Measurements from ENCODE around the gene CCNH.

CCNH gene

DNA sequence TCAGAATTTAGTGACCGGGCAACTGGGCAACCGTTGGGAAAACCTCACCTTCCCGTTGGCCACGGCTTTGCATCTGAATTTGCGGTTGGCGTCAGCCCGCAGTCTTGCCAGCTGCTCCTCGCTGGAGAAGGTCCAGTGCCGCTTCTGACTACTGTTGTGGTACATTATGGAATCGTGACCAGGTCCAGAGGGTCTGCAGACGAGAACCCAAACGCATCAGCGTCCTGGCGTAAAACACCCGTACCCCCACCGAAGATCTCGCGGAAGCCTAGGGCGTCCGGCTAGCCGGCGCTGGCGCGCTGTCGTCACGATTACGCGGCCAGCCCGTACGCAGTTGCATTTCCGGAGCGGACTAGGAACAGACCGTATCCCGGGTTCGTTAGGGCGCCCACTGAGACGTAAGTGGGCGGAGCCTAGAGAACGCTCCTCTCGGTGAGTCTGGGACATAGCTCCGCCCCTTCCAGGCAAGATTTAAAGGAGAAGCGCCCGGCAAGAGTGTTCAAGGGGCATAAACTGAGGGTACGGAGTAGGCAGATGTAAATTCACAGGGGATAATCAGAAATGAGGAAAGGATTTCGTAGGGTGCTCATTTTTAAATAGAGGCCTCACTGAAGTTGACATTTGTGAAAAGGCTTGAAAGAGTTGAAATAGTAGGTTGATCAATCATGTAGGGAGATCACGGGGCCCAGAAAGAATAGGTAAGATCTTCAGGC, at the start of gene CCNH:
Gene CCNH, minus strand, starts transcription at position 301 of the 713 bp plus-strand sequence. Its CDS starts 136 bp downstream, at position 165.
- Histone ChIP-seq H3K4me3 (ENCODE audit: low read length) (peak within 1 kb of the TSS; percentile 68), H3K4me1 (ENCODE audit: control insufficient read depth, insufficient read depth, low read length) (0 out of 2 replicates have a peak, but pooled peaks cover 1% of the 10 kb centered on the region), H3K27me3 (ENCODE audit: control insufficient read depth, insufficient read depth, low read length) (no peaks in the 10 kb centered on the region), H3K9me3 (ENCODE audit: control insufficient read depth, insufficient read depth, low read length) (no peaks in the 10 kb centered on the region), H3K27ac (ENCODE audit: low read length) (no peak within 1 kb of the TSS), H3K36me3 (ENCODE audit: control insufficient read depth, insufficient read depth, low read length) (peaks cover 4% of the 10 kb centered on the region; the same call in 1 of the 2 replicates)
- no CpG with 5 or more reads among the region's 46 CpGs for WGBS (ENCODE audit: insufficient coverage, insufficient read length)
- DNase-seq (ENCODE audit: low read depth, low spot score), result peak; percentile 97

- Histone ChIP-seq H3K9me3 (ENCODE audit: control insufficient read depth, insufficient read depth, low read length) (no peaks in the 10 kb centered on the region), H3K27ac (ENCODE audit: low read length) (no peak overlapping the region), H3K36me3 (ENCODE audit: control insufficient read depth, insufficient read depth, low read length) (no peaks in the 10 kb centered on the region), H3K27me3 (ENCODE audit: control insufficient read depth, insufficient read depth, low read length) (no peaks in the 10 kb centered on the region), H3K4me3 (ENCODE audit: low read length) (no peak overlapping the region), H3K4me1 (ENCODE audit: control insufficient read depth, insufficient read depth, low read length) (no peaks in the 10 kb centered on the region)
- no peak for DNase-seq (ENCODE audit: low read depth, low spot score)
Observed at GRCh38 chr5:87457706-87458105, 45.0 kb upstream of the CCNH start.

- Histone ChIP-seq H3K27ac (ENCODE audit: low read length) (no peak overlapping the region), H3K9me3 (ENCODE audit: control insufficient read depth, insufficient read depth, low read length) (no peaks in the 10 kb centered on the region), H3K36me3 (ENCODE audit: control insufficient read depth, insufficient read depth, low read length) (no peaks in the 10 kb centered on the region), H3K4me1 (ENCODE audit: control insufficient read depth, insufficient read depth, low read length) (no peaks in the 10 kb centered on the region), H3K4me3 (ENCODE audit: low read length) (no peak overlapping the region), H3K27me3 (ENCODE audit: control insufficient read depth, insufficient read depth, low read length) (no peaks in the 10 kb centered on the region)
- no peak for DNase-seq (ENCODE audit: low read depth, low spot score)
- WGBS (ENCODE audit: insufficient coverage, insufficient read length), result no CpG with 5 or more reads among the region's 1 CpG
Observed at GRCh38 chr5:87453801-87454200, 41.1 kb upstream of the CCNH start.

GRCh38 chr5:87452837-87453236, 40.1 kb upstream of the CCNH start:
- H3K4me1 ChIP-seq (ENCODE audit: control insufficient read depth, insufficient read depth, low read length), result no peaks in the 10 kb centered on the region
- no peak overlapping the region for H3K4me3 ChIP-seq (ENCODE audit: low read length)
- DNase-seq (ENCODE audit: low read depth, low spot score), result no peak
- H3K27me3 ChIP-seq (ENCODE audit: control insufficient read depth, insufficient read depth, low read length), result no peaks in the 10 kb centered on the region
- H3K27ac ChIP-seq (ENCODE audit: low read length), result no peak overlapping the region
- no peaks in the 10 kb centered on the region for H3K36me3 ChIP-seq (ENCODE audit: control insufficient read depth, insufficient read depth, low read length)
- no peaks in the 10 kb centered on the region for H3K9me3 ChIP-seq (ENCODE audit: control insufficient read depth, insufficient read depth, low read length)

- Histone ChIP-seq H3K27ac (ENCODE audit: low read length) (no peak overlapping the region), H3K36me3 (ENCODE audit: control insufficient read depth, insufficient read depth, low read length) (no peaks in the 10 kb centered on the region), H3K4me1 (ENCODE audit: control insufficient read depth, insufficient read depth, low read length) (no peaks in the 10 kb centered on the region), H3K4me3 (ENCODE audit: low read length) (no peak overlapping the region), H3K27me3 (ENCODE audit: control insufficient read depth, insufficient read depth, low read length) (no peaks in the 10 kb centered on the region), H3K9me3 (ENCODE audit: control insufficient read depth, insufficient read depth, low read length) (no peaks in the 10 kb centered on the region)
- no CpG with 5 or more reads among the region's 1 CpG for WGBS (ENCODE audit: insufficient coverage, insufficient read length)
- no peak for DNase-seq (ENCODE audit: low read depth, low spot score)
Observed at GRCh38 chr5:87442419-87442818, 29.7 kb upstream of the CCNH start.

- Histone ChIP-seq H3K36me3 (ENCODE audit: control insufficient read depth, insufficient read depth, low read length) (no peaks in the 10 kb centered on the region), H3K9me3 (ENCODE audit: control insufficient read depth, insufficient read depth, low read length) (no peaks in the 10 kb centered on the region), H3K27ac (ENCODE audit: low read length) (no peak overlapping the region), H3K4me3 (ENCODE audit: low read length) (no peak overlapping the region), H3K27me3 (ENCODE audit: control insufficient read depth, insufficient read depth, low read length) (no peaks in the 10 kb centered on the region), H3K4me1 (ENCODE audit: control insufficient read depth, insufficient read depth, low read length) (no peaks in the 10 kb centered on the region)
- WGBS (ENCODE audit: insufficient coverage, insufficient read length), result no CpG with 5 or more reads among the region's 2 CpGs
- DNase-seq (ENCODE audit: low read depth, low spot score), result no peak
Observed at GRCh38 chr5:87438231-87438630, 25.5 kb upstream of the CCNH start.

DNA sequence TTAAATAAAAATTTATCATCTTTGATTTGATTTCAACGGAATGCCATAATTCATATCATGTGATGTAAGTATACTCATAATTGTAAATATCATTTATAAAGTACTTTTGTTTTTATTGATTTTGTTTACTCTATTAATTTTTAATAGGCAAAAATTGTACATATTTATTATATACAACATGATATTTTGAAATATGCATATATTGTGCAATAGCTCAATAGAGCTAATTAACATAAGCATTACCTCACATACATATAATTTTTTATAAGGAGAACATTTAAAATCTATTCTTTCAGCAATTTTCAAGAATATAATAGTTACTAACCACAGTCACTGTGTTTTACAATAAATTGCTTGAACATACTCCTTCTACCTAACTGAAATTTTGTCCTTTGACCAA, 25.0 kb upstream of the CCNH start:
- no peaks in the 10 kb centered on the region for H3K36me3 ChIP-seq (ENCODE audit: control insufficient read depth, insufficient read depth, low read length)
- H3K27me3 ChIP-seq (ENCODE audit: control insufficient read depth, insufficient read depth, low read length), result no peaks in the 10 kb centered on the region
- WGBS (ENCODE audit: insufficient coverage, insufficient read length), result 100% methylated on average over 1 of the region's 1 CpG
- no peaks in the 10 kb centered on the region for H3K4me1 ChIP-seq (ENCODE audit: control insufficient read depth, insufficient read depth, low read length)
- H3K9me3 ChIP-seq (ENCODE audit: control insufficient read depth, insufficient read depth, low read length), result no peaks in the 10 kb centered on the region
- H3K4me3 ChIP-seq (ENCODE audit: low read length), result no peak overlapping the region
- H3K27ac ChIP-seq (ENCODE audit: low read length), result no peak overlapping the region
- DNase-seq (ENCODE audit: low read depth, low spot score), result no peak

- H3K27me3 ChIP-seq (ENCODE audit: control insufficient read depth, insufficient read depth, low read length), result no peaks in the 10 kb centered on the region
- WGBS (ENCODE audit: insufficient coverage, insufficient read length), result 100% methylated on average over 1 of the region's 2 CpGs
- no peak for DNase-seq (ENCODE audit: low read depth, low spot score)
Observed at GRCh38 chr5:87435144-87435694, 22.5 kb upstream of the CCNH start.

DNA sequence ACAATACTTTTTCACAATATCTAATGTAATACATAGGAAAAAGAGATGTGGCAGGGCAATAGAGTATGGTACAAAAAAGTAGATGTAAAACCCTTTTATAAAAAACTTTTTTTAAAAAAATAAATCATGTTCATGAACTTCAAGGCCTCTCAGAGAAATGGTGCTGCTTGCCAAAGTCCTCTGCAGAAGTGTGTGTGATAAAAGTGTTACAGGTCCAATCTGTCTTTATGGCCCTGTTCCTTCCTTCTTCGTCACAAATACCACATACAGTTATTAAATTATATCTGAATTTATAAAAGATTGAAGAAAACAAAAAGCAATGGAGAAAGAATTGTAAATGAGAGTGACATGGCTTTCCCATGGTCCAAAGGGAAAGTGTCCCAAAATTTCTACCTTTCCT, 21.7 kb upstream of the CCNH start:
- Histone ChIP-seq H3K27ac (ENCODE audit: low read length) (no peak overlapping the region), H3K27me3 (ENCODE audit: control insufficient read depth, insufficient read depth, low read length) (no peaks in the 10 kb centered on the region), H3K9me3 (ENCODE audit: control insufficient read depth, insufficient read depth, low read length) (no peaks in the 10 kb centered on the region), H3K36me3 (ENCODE audit: control insufficient read depth, insufficient read depth, low read length) (no peaks in the 10 kb centered on the region), H3K4me3 (ENCODE audit: low read length) (no peak overlapping the region), H3K4me1 (ENCODE audit: control insufficient read depth, insufficient read depth, low read length) (no peaks in the 10 kb centered on the region)
- no CpG with 5 or more reads among the region's 1 CpG for WGBS (ENCODE audit: insufficient coverage, insufficient read length)
- no peak for DNase-seq (ENCODE audit: low read depth, low spot score)

More at GRCh38 chr5:87435144-87435694, 22.5 kb upstream of the CCNH start:
- H3K4me1 ChIP-seq (ENCODE audit: control insufficient read depth, insufficient read depth, low read length), result no peaks in the 10 kb centered on the region
- no peak overlapping the region for H3K27ac ChIP-seq (ENCODE audit: low read length)
- H3K36me3 ChIP-seq (ENCODE audit: control insufficient read depth, insufficient read depth, low read length), result no peaks in the 10 kb centered on the region
- H3K4me3 ChIP-seq (ENCODE audit: low read length), result no peak overlapping the region
- H3K9me3 ChIP-seq (ENCODE audit: control insufficient read depth, insufficient read depth, low read length), result no peaks in the 10 kb centered on the region

- no peak overlapping the region for H3K4me3 ChIP-seq (ENCODE audit: low read length)
- no peaks in the 10 kb centered on the region for H3K27me3 ChIP-seq (ENCODE audit: control insufficient read depth, insufficient read depth, low read length)
- H3K9me3 ChIP-seq (ENCODE audit: control insufficient read depth, insufficient read depth, low read length), result no peaks in the 10 kb centered on the region
- no peak for DNase-seq (ENCODE audit: low read depth, low spot score)
- no CpG with 5 or more reads among the region's 1 CpG for whole genome bisulfite sequencing (ENCODE audit: insufficient coverage, insufficient read length)
- H3K4me1 ChIP-seq (ENCODE audit: control insufficient read depth, insufficient read depth, low read length), result no peaks in the 10 kb centered on the region
- no peak overlapping the region for H3K27ac ChIP-seq (ENCODE audit: low read length)
- no peaks in the 10 kb centered on the region for H3K36me3 ChIP-seq (ENCODE audit: control insufficient read depth, insufficient read depth, low read length)
Observed at GRCh38 chr5:87433945-87434344, 21.2 kb upstream of the CCNH start.

- Histone ChIP-seq H3K4me1 (ENCODE audit: control insufficient read depth, insufficient read depth, low read length) (no peaks in the 10 kb centered on the region), H3K27me3 (ENCODE audit: control insufficient read depth, insufficient read depth, low read length) (no peaks in the 10 kb centered on the region), H3K36me3 (ENCODE audit: control insufficient read depth, insufficient read depth, low read length) (no peaks in the 10 kb centered on the region), H3K4me3 (ENCODE audit: low read length) (no peak overlapping the region), H3K27ac (ENCODE audit: low read length) (no peak overlapping the region), H3K9me3 (ENCODE audit: control insufficient read depth, insufficient read depth, low read length) (no peaks in the 10 kb centered on the region)
- WGBS (ENCODE audit: insufficient coverage, insufficient read length), result no CpG with 5 or more reads among the region's 2 CpGs
- DNase-seq (ENCODE audit: low read depth, low spot score), result no peak
Observed at GRCh38 chr5:87432460-87432859, 19.7 kb upstream of the CCNH start.

Measured in iPS DF 6.9 (cell line).